Liver (tissue), 3 donors: Measurements from ENCODE around the gene TRIO.

ENCODE experiments used
- ATF3 ChIP-seq: IDR thresholded peaks from 2 replicates; pipeline ENCODE4 v1.6.1; 2016; ENCODE audit warnings: antibody characterized with exemption
- HNF4A ChIP-seq, 2 donors: conservative IDR thresholded peaks; 2 replicates each; pipeline ENCODE4 v1.6.1; 2016; ENCODE audit warnings: antibody characterized with exemption in 2 of 2, mild to moderate bottlenecking in 2 of 2
- RAD21 ChIP-seq, 2 donors: IDR thresholded peaks; 2 replicates each; pipeline ENCODE4 v1.6.1; 2016; ENCODE audit warnings: antibody characterized with exemption in 2 of 2, mild to moderate bottlenecking in 2 of 2
- TAF1 ChIP-seq: conservative IDR thresholded peaks from 2 replicates; pipeline ENCODE4 v1.6.1; 2016; ENCODE audit warnings: antibody characterized with exemption, mild to moderate bottlenecking
- YY1 ChIP-seq: IDR thresholded peaks from 2 replicates; pipeline ENCODE4 v1.6.1; 2016; ENCODE audit warnings: antibody characterized with exemption, mild to moderate bottlenecking
- TF ChIP-seq, protein P1 (sequence below): fragments of 150-350 bp; IDR thresholded peaks from 2 replicates; pipeline ENCODE4 v1.5.1; 2017; ENCODE audit warnings: improper control_type of control experiment, low read depth, low read length; ENCODE audit not compliant: missing input control
- TF ChIP-seq, protein P2 (sequence below): IDR thresholded peaks from 2 replicates; pipeline ENCODE4 v1.6.1; 2016; ENCODE audit warnings: antibody characterized with exemption, mild to moderate bottlenecking
- donor health status: healthy.
- donor health status: healthy.

GRCh38 chr5:14323466-14323865, 180.3 kb downstream of the TRIO start:
- TF ChIP-seq, protein P1, sequence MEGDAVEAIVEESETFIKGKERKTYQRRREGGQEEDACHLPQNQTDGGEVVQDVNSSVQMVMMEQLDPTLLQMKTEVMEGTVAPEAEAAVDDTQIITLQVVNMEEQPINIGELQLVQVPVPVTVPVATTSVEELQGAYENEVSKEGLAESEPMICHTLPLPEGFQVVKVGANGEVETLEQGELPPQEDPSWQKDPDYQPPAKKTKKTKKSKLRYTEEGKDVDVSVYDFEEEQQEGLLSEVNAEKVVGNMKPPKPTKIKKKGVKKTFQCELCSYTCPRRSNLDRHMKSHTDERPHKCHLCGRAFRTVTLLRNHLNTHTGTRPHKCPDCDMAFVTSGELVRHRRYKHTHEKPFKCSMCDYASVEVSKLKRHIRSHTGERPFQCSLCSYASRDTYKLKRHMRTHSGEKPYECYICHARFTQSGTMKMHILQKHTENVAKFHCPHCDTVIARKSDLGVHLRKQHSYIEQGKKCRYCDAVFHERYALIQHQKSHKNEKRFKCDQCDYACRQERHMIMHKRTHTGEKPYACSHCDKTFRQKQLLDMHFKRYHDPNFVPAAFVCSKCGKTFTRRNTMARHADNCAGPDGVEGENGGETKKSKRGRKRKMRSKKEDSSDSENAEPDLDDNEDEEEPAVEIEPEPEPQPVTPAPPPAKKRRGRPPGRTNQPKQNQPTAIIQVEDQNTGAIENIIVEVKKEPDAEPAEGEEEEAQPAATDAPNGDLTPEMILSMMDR: no peak
- TF ChIP-seq, protein P2, sequence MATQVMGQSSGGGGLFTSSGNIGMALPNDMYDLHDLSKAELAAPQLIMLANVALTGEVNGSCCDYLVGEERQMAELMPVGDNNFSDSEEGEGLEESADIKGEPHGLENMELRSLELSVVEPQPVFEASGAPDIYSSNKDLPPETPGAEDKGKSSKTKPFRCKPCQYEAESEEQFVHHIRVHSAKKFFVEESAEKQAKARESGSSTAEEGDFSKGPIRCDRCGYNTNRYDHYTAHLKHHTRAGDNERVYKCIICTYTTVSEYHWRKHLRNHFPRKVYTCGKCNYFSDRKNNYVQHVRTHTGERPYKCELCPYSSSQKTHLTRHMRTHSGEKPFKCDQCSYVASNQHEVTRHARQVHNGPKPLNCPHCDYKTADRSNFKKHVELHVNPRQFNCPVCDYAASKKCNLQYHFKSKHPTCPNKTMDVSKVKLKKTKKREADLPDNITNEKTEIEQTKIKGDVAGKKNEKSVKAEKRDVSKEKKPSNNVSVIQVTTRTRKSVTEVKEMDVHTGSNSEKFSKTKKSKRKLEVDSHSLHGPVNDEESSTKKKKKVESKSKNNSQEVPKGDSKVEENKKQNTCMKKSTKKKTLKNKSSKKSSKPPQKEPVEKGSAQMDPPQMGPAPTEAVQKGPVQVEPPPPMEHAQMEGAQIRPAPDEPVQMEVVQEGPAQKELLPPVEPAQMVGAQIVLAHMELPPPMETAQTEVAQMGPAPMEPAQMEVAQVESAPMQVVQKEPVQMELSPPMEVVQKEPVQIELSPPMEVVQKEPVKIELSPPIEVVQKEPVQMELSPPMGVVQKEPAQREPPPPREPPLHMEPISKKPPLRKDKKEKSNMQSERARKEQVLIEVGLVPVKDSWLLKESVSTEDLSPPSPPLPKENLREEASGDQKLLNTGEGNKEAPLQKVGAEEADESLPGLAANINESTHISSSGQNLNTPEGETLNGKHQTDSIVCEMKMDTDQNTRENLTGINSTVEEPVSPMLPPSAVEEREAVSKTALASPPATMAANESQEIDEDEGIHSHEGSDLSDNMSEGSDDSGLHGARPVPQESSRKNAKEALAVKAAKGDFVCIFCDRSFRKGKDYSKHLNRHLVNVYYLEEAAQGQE: no peak
- TF ChIP-seq TAF1 (no peak), YY1 (no peak), HNF4A (conservative IDR thresholded peaks at IDR 0.05) (no peak), RAD21 (IDR thresholded peaks at IDR 0.05) (no peak), ATF3 (no peak)
